Measurements from ENCODE around the gene PNRC1.

The PNRC1 gene

GRCh38 chr6:89132057-89132456 lies 51.5 kb downstream of the PNRC1 start:
- no peak for DNase-seq (ENCODE audit: low read depth)
- no peak overlapping the region for H3K4me3 ChIP-seq (ENCODE audit: control insufficient read depth, low read depth, low read length)
- no peak for TF ChIP-seq CTCF (IDR thresholded peaks at IDR 0.05; ENCODE audit: control insufficient read depth, insufficient read depth, low read depth, low read length, missing control alignments)

GRCh38 chr6:89133981-89134380 lies 53.4 kb downstream of the PNRC1 start:
- DNase-seq (ENCODE audit: low read depth), result no peak
- H3K4me3 ChIP-seq (ENCODE audit: control insufficient read depth, low read depth, low read length), result no peak overlapping the region
- no peak for TF ChIP-seq CTCF (IDR thresholded peaks at IDR 0.05; ENCODE audit: control insufficient read depth, insufficient read depth, low read depth, low read length, missing control alignments)

GRCh38 chr6:89134723-89135122 lies 54.2 kb downstream of the PNRC1 start:
- TF ChIP-seq CTCF (IDR thresholded peaks at IDR 0.05; ENCODE audit: control insufficient read depth, insufficient read depth, low read depth, low read length, missing control alignments), result no peak
- no peak overlapping the region for H3K4me3 ChIP-seq (ENCODE audit: control insufficient read depth, low read depth, low read length)
- no peak for DNase-seq (ENCODE audit: low read depth)

Data from AG09309 (cell line).